H1 (cell line): ENCODE results near the gene S100PBP. TPM values are rescaled to one million over a fixed set of nuclear protein-coding genes. Genes with fewer than 3 reads are reported as not detected.

ENCODE experiments used
- CEBPB ChIP-seq: IDR thresholded peaks from 2 replicates; pipeline ENCODE4 v1.6.1; 2012; ENCODE audit warnings: low read depth, low read length
- CHD7 ChIP-seq: fragments of 300-600 bp; sonication (generic); IDR thresholded peaks from 2 replicates; pipeline ENCODE4 v1.7.1; 2012; ENCODE audit warnings: low read length, moderate library complexity, mild to moderate bottlenecking, inconsistent platforms; ENCODE audit not compliant: insufficient replicate concordance
- GABPA ChIP-seq: IDR thresholded peaks from 2 replicates; pipeline ENCODE4 v1.6.1; 2011; ENCODE audit warnings: mild to moderate bottlenecking, low read length, moderate library complexity, borderline replicate concordance; ENCODE audit not compliant: insufficient read depth
- GTF2F1 ChIP-seq: IDR thresholded peaks from 2 replicates; pipeline ENCODE4 v1.6.1; 2012; ENCODE audit warnings: low read depth, low read length, improper control_type of control experiment, borderline replicate concordance
- JUN ChIP-seq: IDR thresholded peaks from 2 replicates; pipeline ENCODE4 v1.6.1; 2011; ENCODE audit warnings: low read depth, mild to moderate bottlenecking, improper control_type of control experiment, low read length
- PHF8 ChIP-seq: fragments of 200-600 bp; sonication (generic); conservative IDR thresholded peaks from 2 replicates; pipeline ENCODE4 v1.7.1; 2012; ENCODE audit warnings: low read depth, mild to moderate bottlenecking, inconsistent platforms, low read length, moderate library complexity
- TAF7 ChIP-seq: optimal IDR thresholded peaks from 2 replicates; pipeline ENCODE3; 2011; ENCODE audit warnings: low read depth, mild to moderate bottlenecking, inconsistent platforms, low read length, moderate library complexity, borderline replicate concordance
- polyA plus RNA-seq, 7 experiments: library from polyadenylated mRNA; depleted of rRNA in 3 of 7; stranded (reverse) in 5 of 7; unstranded in 2 of 7; fragments of >200 nt in 5 of 7; fragments of 200-250 nt in 2 of 7; gene quantifications; 1 replicate in 5 of 7; 2 replicates in 1 of 7; 4 replicates in 1 of 7; pipeline versions ENCODE4 v1.2.1 to v1.2.3, GENCODE V29; 2011 to 2013; ENCODE audit warnings: missing spikeins in 2 of 7, mixed read lengths in 2 of 7
- total RNA-seq: library from RNA; stranded (reverse); fragmentation: NEBNext Ultra II Directional; extraction: Animal tissue kit (Norgen Biotek cat#: 25700); gene quantifications from 2 replicates; pipeline ENCODE4 v1.2.1, GENCODE V29; 2021

The S100PBP gene
- total and polyA plus RNA-seq, 2 of the 8 experiments (the other 6 are each of a cell fraction or from before 2014, with no cell fraction given), result 43.8 to 68.3 TPM

GRCh38 chr1:32863881-32864245 is 46.4 kb downstream of the S100PBP start (continued):
- TF ChIP-seq CHD7 (no peak), GABPA (no peak), GTF2F1 (no peak), PHF8 (no peak), JUN (no peak), CEBPB (no peak), TAF7 (no peak)
